HepG2 (cell line): ENCODE data around the gene NOL12. TPM values are rescaled to one million over a fixed set of nuclear protein-coding genes. Genes with fewer than 3 reads are reported as not detected.

ENCODE experiments used
- ATF7 ChIP-seq, 2 experiments: fragments of 450-650 bp in 1 of 2; sonication (generic) in 1 of 2; formaldehyde crosslinking in 1 of 2; IDR thresholded peaks; 2 replicates each; pipeline versions ENCODE4 v1.4.0 to v1.6.1; 2016 to 2020; ENCODE audit warnings: antibody characterized with exemption in 1 of 2, mild to moderate bottlenecking in 1 of 2, missing genetic modification reagents in 1 of 2
- ELF4 ChIP-seq: sonication (generic); formaldehyde crosslinking; IDR thresholded peaks from 2 replicates; pipeline ENCODE4 v1.5.0; 2020; ENCODE audit warnings: missing genetic modification reagents, mild to moderate bottlenecking, moderate library complexity, borderline replicate concordance
- HNRNPK ChIP-seq: fragments of 200-400 bp; formaldehyde crosslinking; IDR thresholded peaks from 2 replicates; pipeline ENCODE4 v1.6.1; 2018; ENCODE audit warnings: low read length, low read depth, moderate library complexity, mild to moderate bottlenecking; ENCODE audit not compliant: poor library complexity, severe bottlenecking
- HOXA7 ChIP-seq: sonication (generic); formaldehyde crosslinking; IDR thresholded peaks from 2 replicates; pipeline ENCODE4 v1.8.1; 2022; ENCODE audit warnings: mild to moderate bottlenecking, missing genetic modification reagents, moderate library complexity
- MZF1 ChIP-seq: sonication (generic); formaldehyde crosslinking; IDR thresholded peaks from 2 replicates; pipeline ENCODE4 v1.8.1; 2023; ENCODE audit warnings: mild to moderate bottlenecking, missing genetic modification reagents, borderline replicate concordance
- NAIF1 ChIP-seq: sonication (generic); formaldehyde crosslinking; IDR thresholded peaks from 2 replicates; pipeline ENCODE4 v1.5.0; 2020; ENCODE audit warnings: mild to moderate bottlenecking, missing genetic modification reagents, borderline replicate concordance
- NFYB ChIP-seq: sonication (generic); formaldehyde crosslinking; IDR thresholded peaks from 2 replicates; pipeline ENCODE4 v1.4.0; 2020; ENCODE audit warnings: missing genetic modification reagents
- ZFX ChIP-seq: sonication (generic); formaldehyde crosslinking; IDR thresholded peaks from 2 replicates; pipeline ENCODE4 v1.4.0; 2020; ENCODE audit warnings: mild to moderate bottlenecking, low read depth, missing genetic modification reagents, moderate library complexity
- ZNF10 ChIP-seq: sonication (generic); formaldehyde crosslinking; IDR thresholded peaks from 2 replicates; pipeline ENCODE4 v1.4.0; 2020; ENCODE audit warnings: mild to moderate bottlenecking, low read depth, missing genetic modification reagents, borderline replicate concordance
- ZNF230 ChIP-seq: sonication (generic); formaldehyde crosslinking; IDR thresholded peaks from 2 replicates; pipeline ENCODE4 v1.4.0; 2020; ENCODE audit warnings: mild to moderate bottlenecking, missing genetic modification reagents
- ZNF724P ChIP-seq: sonication (generic); formaldehyde crosslinking; IDR thresholded peaks from 2 replicates; pipeline ENCODE4 v1.8.0; 2022; ENCODE audit warnings: missing genetic modification reagents, borderline replicate concordance
- ZNF775 ChIP-seq: sonication (generic); formaldehyde crosslinking; IDR thresholded peaks from 2 replicates; pipeline ENCODE4 v1.4.0; 2020; ENCODE audit warnings: missing genetic modification reagents, mild to moderate bottlenecking, moderate library complexity, borderline replicate concordance
- ZSCAN30 ChIP-seq: sonication (generic); formaldehyde crosslinking; IDR thresholded peaks from 2 replicates; pipeline ENCODE4 v1.5.0; 2020; ENCODE audit warnings: mild to moderate bottlenecking, missing genetic modification reagents
- polyA plus RNA-seq, 8 experiments: library from polyadenylated mRNA; depleted of rRNA in 3 of 8; stranded (reverse) in 7 of 8; unstranded in 1 of 8; fragments of >200 nt; fragmentation: Illumina TruSeq in 4 of 8; extraction: Trizol in 4 of 8; gene quantifications; 2 replicates each; pipeline versions ENCODE4 v1.2.1 to v1.2.3, GENCODE V29; 2011 to 2016; ENCODE audit warnings: low read depth in 4 of 8, missing spikeins in 1 of 8, mixed read lengths in 1 of 8; ENCODE audit not compliant: insufficient read depth in 1 of 8
- total RNA-seq, 5 experiments: library from RNA; depleted of rRNA; stranded (reverse); fragments of >200 nt; fragmentation: Illumina TruSeq; extraction: Trizol; gene quantifications; 2 replicates each; pipeline ENCODE4 v1.2.3, GENCODE V29; 2016; ENCODE audit warnings: low read depth in 1 of 5
- TF ChIP-seq, protein P1 (sequence below): sonication (generic); formaldehyde crosslinking; IDR thresholded peaks from 2 replicates; pipeline ENCODE4 v1.5.1; 2020; ENCODE audit warnings: mild to moderate bottlenecking, missing genetic modification reagents, borderline replicate concordance

Gene NOL12
- total and polyA plus RNA-seq, 2 of the 13 experiments (the other 11 are each of a cell fraction or from before 2014, with no cell fraction given) = 14.3 to 31.4 TPM

DNA sequence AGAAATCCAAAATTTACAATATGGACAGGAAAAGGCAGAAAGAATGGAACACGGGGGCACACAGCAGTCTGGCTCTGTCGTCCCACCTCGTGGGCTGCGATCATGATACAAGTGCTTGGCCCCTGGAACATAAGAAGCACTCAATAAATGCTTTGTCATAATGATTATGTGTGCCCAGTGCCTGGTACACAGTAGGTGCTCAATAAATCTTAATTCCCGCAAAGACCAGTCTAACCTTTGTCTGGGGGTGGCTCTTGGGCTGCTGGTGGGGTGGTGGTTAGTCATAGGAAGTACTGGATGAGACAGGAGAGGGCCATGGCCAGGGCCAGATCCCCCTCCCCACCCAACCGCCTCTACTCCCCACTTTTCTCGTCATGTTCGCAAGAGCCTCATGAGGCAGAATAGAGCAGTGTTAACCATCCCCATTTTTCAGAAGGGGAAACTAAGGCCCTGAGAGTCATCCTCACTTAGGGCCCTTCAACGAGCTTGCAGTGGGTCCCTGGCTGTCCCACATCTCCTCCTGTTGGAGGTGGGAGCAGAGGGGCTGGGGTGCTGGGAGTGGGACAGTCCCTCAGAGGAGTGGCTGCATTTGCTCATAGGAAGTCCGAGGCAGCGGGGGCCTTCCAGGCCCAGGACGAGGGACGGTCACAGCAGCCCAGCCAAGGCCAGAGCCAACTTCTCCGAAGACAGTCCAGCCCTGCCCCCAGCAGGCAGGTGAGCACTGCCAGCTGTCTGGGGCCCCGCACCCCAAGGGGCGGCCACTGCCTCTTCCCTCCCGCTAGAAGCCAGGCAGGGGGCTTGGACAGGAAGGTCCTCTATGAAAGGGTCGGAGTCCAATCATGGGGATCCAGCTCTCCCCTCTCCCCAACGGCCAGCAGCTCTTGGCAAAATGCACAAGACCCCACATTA lies 46.8 kb downstream of the NOL12 start (continued):
- TF ChIP-seq ATF7 (IDR thresholded peaks at IDR 0.05) = no peak
- no peak for TF ChIP-seq ATF7 (CRISPR knock-in tag; IDR thresholded peaks at IDR 0.05)
- TF ChIP-seq ELF4 (CRISPR knock-in tag) = no peak
- TF ChIP-seq ZNF230 (CRISPR knock-in tag) = no peak
- no peak for TF ChIP-seq HNRNPK
- TF ChIP-seq, protein P1, sequence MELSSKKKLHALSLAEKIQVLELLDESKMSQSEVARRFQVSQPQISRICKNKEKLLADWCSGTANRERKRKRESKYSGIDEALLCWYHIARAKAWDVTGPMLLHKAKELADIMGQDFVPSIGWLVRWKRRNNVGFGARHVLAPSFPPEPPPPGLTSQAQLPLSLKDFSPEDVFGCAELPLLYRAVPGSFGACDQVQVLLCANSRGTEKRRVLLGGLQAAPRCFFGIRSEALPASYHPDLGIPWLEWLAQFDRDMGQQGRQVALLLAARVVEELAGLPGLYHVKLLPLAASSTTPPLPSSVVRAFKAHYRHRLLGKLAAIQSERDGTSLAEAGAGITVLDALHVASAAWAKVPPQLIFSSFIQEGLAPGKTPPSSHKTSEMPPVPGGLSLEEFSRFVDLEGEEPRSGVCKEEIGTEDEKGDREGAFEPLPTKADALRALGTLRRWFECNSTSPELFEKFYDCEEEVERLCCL (CRISPR knock-in tag) = 0 out of 2 replicates have a peak, but pooled peaks have one; percentile 28
- no peak for TF ChIP-seq ZSCAN30
- TF ChIP-seq NFYB (CRISPR knock-in tag) = no peak
- no peak for TF ChIP-seq ZNF724P (CRISPR knock-in tag)
- peak; percentile 31; the same call in 1 of the 2 replicates for TF ChIP-seq ZFX (CRISPR knock-in tag)
- TF ChIP-seq HOXA7 (CRISPR knock-in tag) = no peak
- TF ChIP-seq MZF1 (CRISPR knock-in tag) = no peak
- TF ChIP-seq ZNF775 (CRISPR knock-in tag) = no peak
- TF ChIP-seq NAIF1 (CRISPR knock-in tag) = no peak
- no peak for TF ChIP-seq ZNF10
